Gastroesophageal sphincter (tissue), 4 donors: ENCODE measurements around the gene ZNF326. TPM values are rescaled to one million over a fixed set of nuclear protein-coding genes. Genes with fewer than 3 reads are reported as not detected.

Experiments used
- ATAC-seq: fragments of 150-250 bp; one replicate; pipeline ENCODE4 v1.9.1; 2016; ENCODE audit warnings: mild to moderate bottlenecking, moderate library complexity
- H3K27ac ChIP-seq, 4 donors: fragments of 200-600 bp; sonication (generic) in 3 of 4; 1 replicate in 3 of 4; 2 replicates in 1 of 4; pipeline ENCODE4 v1.5.1; 2016 to 2019
- H3K27me3 ChIP-seq: fragments of 200-600 bp; sonication (generic); one replicate; pipeline ENCODE4 v1.5.1; 2019
- H3K36me3 ChIP-seq, 2 donors: fragments of 200-600 bp; sonication (generic); one replicate each; pipeline ENCODE4 v1.5.1; 2019; ENCODE audit warnings: control low read depth in 1 of 2
- H3K4me1 ChIP-seq, 3 donors: fragments of 200-600 bp; sonication (generic); 1 replicate in 2 of 3; 2 replicates in 1 of 3; pipeline ENCODE4 v1.5.1; 2016 to 2019; ENCODE audit warnings: control low read depth in 2 of 3
- H3K4me3 ChIP-seq, 2 donors: fragments of 200-600 bp; sonication (generic); one replicate each; pipeline ENCODE4 v1.5.1; 2019; ENCODE audit warnings: mild to moderate bottlenecking in 1 of 2, moderate library complexity in 1 of 2
- H3K9me3 ChIP-seq, 3 donors: fragments of 200-600 bp; sonication (generic); one replicate each; pipeline ENCODE4 v1.5.1; 2017 to 2019; ENCODE audit warnings: control low read depth in 2 of 3
- EP300 ChIP-seq: sonication (generic); formaldehyde crosslinking; IDR thresholded peaks from one replicate; pipeline ENCODE4 v1.6.1; 2017; ENCODE audit warnings: antibody characterized with exemption, mild to moderate bottlenecking
- POLR2A ChIP-seq, 2 donors: fragments of 450-650 bp; IDR thresholded peaks; one replicate each; pipeline ENCODE4 v1.6.1; 2017; ENCODE audit warnings: antibody characterized with exemption in 2 of 2, mild to moderate bottlenecking in 2 of 2, moderate library complexity in 1 of 2
- POLR2AphosphoS5 ChIP-seq: sonication (generic); formaldehyde crosslinking; IDR thresholded peaks from one replicate; pipeline ENCODE4 v1.6.1; 2017; ENCODE audit warnings: antibody characterized with exemption
- WGBS, 2 donors: methylation state at CpG; one replicate each; pipeline ENCODE4 v1.1.5; 2018; ENCODE audit warnings: low coverage in 1 of 2; 5-methylcytosine and 5-hydroxymethylcytosine counted together
- total RNA-seq, 4 donors: library from RNA; depleted of rRNA; stranded (reverse); fragments of >200 nt; gene quantifications; one replicate each; pipeline ENCODE4 v1.1.0, GENCODE V29; 2016
- TF ChIP-seq, protein P1 (sequence below), 4 experiments: fragments of 200-600 bp in 2 of 4; fragments of 450-650 bp in 2 of 4; sonication (generic) in 1 of 4; IDR thresholded peaks; one replicate each; pipeline ENCODE4 v1.5.1; 2017 to 2019; ENCODE audit warnings: antibody characterized with exemption in 4 of 4, mild to moderate bottlenecking in 2 of 4, moderate library complexity in 2 of 4

The ZNF326 gene
- total RNA-seq, 4 donors from 2014 or later: 8.2 to 22.7 (median 14.1) TPM

DNA sequence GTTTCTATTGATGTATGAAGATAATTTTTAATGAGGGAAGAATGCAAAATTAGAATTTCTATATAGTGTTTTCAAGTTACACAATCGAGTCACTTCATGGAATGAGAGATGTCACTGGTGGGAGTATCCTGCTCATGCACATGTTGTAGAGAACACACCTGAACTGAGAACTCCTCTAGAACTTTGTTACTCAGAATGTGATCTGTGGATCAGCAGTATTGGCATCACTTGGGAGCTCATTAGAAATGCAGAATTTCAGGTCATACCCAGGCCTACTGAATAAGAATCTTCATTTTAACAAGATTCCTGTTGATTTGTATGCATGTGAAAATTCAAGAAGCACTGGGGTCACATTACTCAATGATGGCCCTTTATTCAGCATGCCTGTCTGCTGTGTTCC, 28.8 kb downstream of the ZNF326 start:
- H3K4me1 ChIP-seq: no peaks in the 10 kb centered on the region
- no peak overlapping the region for H3K4me3 ChIP-seq
- ATAC-seq: no peak
- WGBS, 2 donors: 85 to 88% methylated on average over 1 of the region's 1 CpG
- H3K27me3 ChIP-seq: no peaks in the 10 kb centered on the region
- H3K27ac ChIP-seq: no peak overlapping the region
- TF ChIP-seq POLR2A (IDR thresholded peaks at IDR 0.05): no peak
- TF ChIP-seq, protein P1, sequence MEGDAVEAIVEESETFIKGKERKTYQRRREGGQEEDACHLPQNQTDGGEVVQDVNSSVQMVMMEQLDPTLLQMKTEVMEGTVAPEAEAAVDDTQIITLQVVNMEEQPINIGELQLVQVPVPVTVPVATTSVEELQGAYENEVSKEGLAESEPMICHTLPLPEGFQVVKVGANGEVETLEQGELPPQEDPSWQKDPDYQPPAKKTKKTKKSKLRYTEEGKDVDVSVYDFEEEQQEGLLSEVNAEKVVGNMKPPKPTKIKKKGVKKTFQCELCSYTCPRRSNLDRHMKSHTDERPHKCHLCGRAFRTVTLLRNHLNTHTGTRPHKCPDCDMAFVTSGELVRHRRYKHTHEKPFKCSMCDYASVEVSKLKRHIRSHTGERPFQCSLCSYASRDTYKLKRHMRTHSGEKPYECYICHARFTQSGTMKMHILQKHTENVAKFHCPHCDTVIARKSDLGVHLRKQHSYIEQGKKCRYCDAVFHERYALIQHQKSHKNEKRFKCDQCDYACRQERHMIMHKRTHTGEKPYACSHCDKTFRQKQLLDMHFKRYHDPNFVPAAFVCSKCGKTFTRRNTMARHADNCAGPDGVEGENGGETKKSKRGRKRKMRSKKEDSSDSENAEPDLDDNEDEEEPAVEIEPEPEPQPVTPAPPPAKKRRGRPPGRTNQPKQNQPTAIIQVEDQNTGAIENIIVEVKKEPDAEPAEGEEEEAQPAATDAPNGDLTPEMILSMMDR (IDR thresholded peaks at IDR 0.05): no peak
- no peak for TF ChIP-seq POLR2AphosphoS5
- TF ChIP-seq EP300: no peak
- peaks cover 0 to 14% (median 0%) of the 10 kb centered on the region in 3 donors for H3K9me3 ChIP-seq
- H3K36me3 ChIP-seq: peaks cover 8 to 100% of the 10 kb centered on the region in 2 donors

DNA sequence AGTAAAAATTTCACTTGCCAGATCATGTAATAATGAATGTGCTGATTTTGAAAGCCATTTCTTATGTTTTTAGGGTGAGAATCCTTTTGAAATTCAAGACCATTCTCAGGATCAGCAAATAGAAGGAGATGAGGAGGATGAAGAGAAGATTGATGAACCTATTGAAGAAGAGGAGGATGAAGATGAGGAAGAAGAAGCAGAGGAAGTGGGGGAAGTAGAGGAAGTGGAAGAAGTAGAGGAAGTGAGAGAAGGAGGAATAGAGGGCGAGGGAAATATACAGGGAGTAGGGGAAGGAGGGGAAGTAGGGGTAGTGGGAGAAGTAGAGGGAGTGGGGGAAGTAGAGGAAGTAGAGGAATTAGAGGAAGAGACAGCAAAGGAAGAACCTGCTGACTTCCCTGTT, 32.4 kb downstream of the ZNF326 start:
- peaks cover 0 to 98% of the 10 kb centered on the region in 2 donors for H3K36me3 ChIP-seq
- ATAC-seq: no peak
- H3K4me1 ChIP-seq: no peaks in the 10 kb centered on the region
- peaks cover 0 to 14% (median 0%) of the 10 kb centered on the region in 3 donors for H3K9me3 ChIP-seq
- H3K4me3 ChIP-seq: no peak overlapping the region
- TF ChIP-seq POLR2A (IDR thresholded peaks at IDR 0.05) (no peak), POLR2AphosphoS5 (no peak), EP300 (no peak)
- TF ChIP-seq, protein P1 (IDR thresholded peaks at IDR 0.05): no peak
- no peak overlapping the region for H3K27ac ChIP-seq
- H3K27me3 ChIP-seq: no peaks in the 10 kb centered on the region
- WGBS, 2 donors: 88% methylated on average over 1 of the region's 1 CpG; no CpG with 5 or more reads in 1 of the 2 donors

DNA sequence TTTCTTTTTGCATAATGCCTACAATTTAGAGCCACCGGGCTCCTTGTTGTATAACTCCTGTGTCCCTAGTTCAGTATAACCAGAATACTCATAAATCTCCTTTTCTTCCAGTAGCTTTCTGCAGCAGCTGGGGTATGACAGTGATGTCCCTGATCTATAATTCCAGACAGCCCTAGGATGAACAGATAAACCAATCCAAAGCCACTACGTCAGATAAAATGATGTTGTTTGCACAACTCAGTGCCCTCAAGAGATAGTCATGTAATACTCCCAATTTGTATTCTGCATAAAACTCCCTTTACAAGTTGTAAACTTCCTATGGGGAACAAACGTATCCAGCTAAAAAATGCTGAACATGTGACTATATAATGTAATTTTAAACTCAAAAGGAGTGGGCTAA, 44.7 kb downstream of the ZNF326 start:
- H3K4me1 ChIP-seq: no peaks in the 10 kb centered on the region
- 45 to 69% methylated on average over 3 of the region's 3 CpGs for WGBS, 2 donors
- H3K27me3 ChIP-seq: no peaks in the 10 kb centered on the region
- no peaks in the 10 kb centered on the region for H3K36me3 ChIP-seq
- no peaks in the 10 kb centered on the region for H3K9me3 ChIP-seq
- no peak for ATAC-seq
- H3K27ac ChIP-seq: no peak overlapping the region
- no peak overlapping the region for H3K4me3 ChIP-seq
- TF ChIP-seq, protein P1 (IDR thresholded peaks at IDR 0.05): no peak
- no peak for TF ChIP-seq EP300
- no peak for TF ChIP-seq POLR2A (IDR thresholded peaks at IDR 0.05)
- no peak for TF ChIP-seq POLR2AphosphoS5

DNA sequence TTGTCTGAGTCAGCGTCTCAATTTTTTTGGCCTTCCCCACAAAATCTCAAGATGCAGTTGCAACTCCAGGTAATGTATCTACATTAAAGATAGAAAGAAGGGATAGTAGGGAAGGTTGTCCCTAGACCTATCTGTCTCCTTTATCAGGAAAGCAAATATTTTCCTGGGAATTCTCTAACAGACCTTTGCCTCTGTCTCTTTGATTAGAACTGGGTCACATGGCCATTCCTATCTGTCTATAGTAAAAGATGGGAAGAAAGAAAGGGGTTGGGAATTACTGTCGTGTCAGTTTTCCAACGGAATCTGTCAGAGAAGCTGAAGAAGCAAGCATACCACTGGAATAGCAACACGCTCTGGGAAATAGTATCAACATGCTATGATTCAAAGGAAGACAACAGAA, 48.7 kb downstream of the ZNF326 start:
- TF ChIP-seq EP300 (no peak), POLR2A (IDR thresholded peaks at IDR 0.05) (no peak), POLR2AphosphoS5 (no peak)
- TF ChIP-seq, protein P1 (IDR thresholded peaks at IDR 0.05): no peak
- Histone ChIP-seq H3K27ac (no peak overlapping the region), H3K27me3 (no peaks in the 10 kb centered on the region), H3K4me1 (no peaks in the 10 kb centered on the region), H3K9me3 (no peaks in the 10 kb centered on the region), H3K4me3 (no peak overlapping the region), H3K36me3 (no peaks in the 10 kb centered on the region)
- no peak for ATAC-seq
- 62 to 82% methylated on average over 1 to 4 of the region's 4 CpGs for WGBS, 2 donors

DNA sequence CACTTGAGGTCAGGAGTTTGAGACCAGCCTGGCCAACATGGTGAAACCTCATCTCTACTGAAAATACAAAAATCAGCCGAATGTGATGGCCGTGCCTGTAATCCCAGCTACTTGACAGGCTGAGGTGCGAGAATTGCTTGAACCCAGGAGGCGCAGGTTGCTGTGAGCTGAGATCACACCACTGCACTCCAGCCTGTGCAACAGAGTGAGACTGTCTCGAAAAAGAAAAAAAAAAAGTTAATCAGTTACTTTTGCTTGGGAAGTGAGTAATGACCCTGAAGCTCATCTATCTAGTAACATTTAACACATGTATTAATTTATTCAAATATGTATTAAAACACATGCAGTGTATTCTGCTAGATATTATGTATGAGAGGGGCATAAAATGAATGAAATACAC, 49.4 kb downstream of the ZNF326 start:
- Histone ChIP-seq H3K27ac (no peak overlapping the region), H3K4me1 (no peaks in the 10 kb centered on the region), H3K36me3 (no peaks in the 10 kb centered on the region), H3K4me3 (no peak overlapping the region), H3K27me3 (no peaks in the 10 kb centered on the region), H3K9me3 (no peaks in the 10 kb centered on the region)
- TF ChIP-seq POLR2AphosphoS5: no peak
- TF ChIP-seq, protein P1 (IDR thresholded peaks at IDR 0.05): no peak
- TF ChIP-seq POLR2A (IDR thresholded peaks at IDR 0.05): no peak
- no peak for TF ChIP-seq EP300
- 67 to 83% methylated on average over 1 of the region's 5 CpGs for WGBS, 2 donors
- ATAC-seq: no peak
